Common myeloid progenitor, CD34-positive (primary cell): ENCODE results near the gene ITPRIP.

ENCODE experiments used
- CTCF ChIA-PET: fragments of 350-600 bp; sonication (Branson Sonifier 250); formaldehyde crosslinking; loops from one replicate; lab custom pipeline; 2021; ENCODE audit warnings: antibody characterized with exemption; lab: Charles Lee
- POLR2A ChIA-PET: fragments of 350-600 bp; sonication (Branson Sonifier 250); formaldehyde crosslinking; loops from one replicate; lab custom pipeline; 2021; ENCODE audit warnings: antibody characterized with exemption; lab: Charles Lee
- DNase-seq, 3 donors: peaks; one replicate each; pipeline versions ENCODE4 v3.0.0 to v3.0.0-alpha.2; 2013
- H3K27ac ChIP-seq, 2 experiments: 1 replicate in 1 of 2; 2 replicates in 1 of 2; pipeline ENCODE4 v1.7.0; 2013; ENCODE audit warnings: inconsistent platforms in 2 of 2, low read length in 2 of 2, mild to moderate bottlenecking in 2 of 2, low read depth in 1 of 2, moderate library complexity in 1 of 2; ENCODE audit not compliant: severe bottlenecking in 2 of 2, insufficient read depth in 1 of 2, poor library complexity in 1 of 2
- H3K27me3 ChIP-seq, 5 experiments: replicated peaks in 2 of 5; 1 replicate in 3 of 5; 2 replicates in 2 of 5; pipeline versions ENCODE4 v1.6.1 to v1.7.0; 2013; ENCODE audit warnings: low read length in 4 of 5, mild to moderate bottlenecking in 2 of 5, moderate library complexity in 2 of 5, inconsistent platforms in 1 of 5; ENCODE audit not compliant: insufficient read depth in 5 of 5, control insufficient read depth in 4 of 5
- H3K36me3 ChIP-seq, 4 experiments: 1 replicate in 2 of 4; 2 replicates in 2 of 4; pipeline versions ENCODE4 v1.6.1 to v1.7.0; 2013; ENCODE audit warnings: low read length in 3 of 4, control low read depth in 1 of 4, mild to moderate bottlenecking in 1 of 4; ENCODE audit not compliant: control insufficient read depth in 4 of 4, insufficient read depth in 4 of 4
- H3K4me1 ChIP-seq, 4 experiments: 1 replicate in 3 of 4; 2 replicates in 1 of 4; pipeline versions ENCODE4 v1.6.1 to v1.7.1; 2013; ENCODE audit warnings: low read length in 3 of 4, mild to moderate bottlenecking in 3 of 4, control low read depth in 1 of 4, inconsistent platforms in 1 of 4, moderate library complexity in 1 of 4; ENCODE audit not compliant: control insufficient read depth in 4 of 4, insufficient read depth in 4 of 4; ENCODE audit errors: control extremely low read depth in 1 of 4
- H3K4me3 ChIP-seq, 7 experiments: 1 replicate in 4 of 7; 2 replicates in 3 of 7; pipeline versions ENCODE4 v1.5.1 to v1.7.0; 2013; ENCODE audit warnings: mild to moderate bottlenecking in 7 of 7, low read length in 6 of 7, moderate library complexity in 6 of 7, inconsistent platforms in 2 of 7, low read depth in 2 of 7, control low read depth in 1 of 7; ENCODE audit not compliant: insufficient read depth in 4 of 7, control insufficient read depth in 1 of 7; ENCODE audit errors: extremely low read depth in 1 of 7
- H3K9me3 ChIP-seq, 5 experiments: 1 replicate in 4 of 5; 2 replicates in 1 of 5; pipeline versions ENCODE4 v1.6.1 to v1.7.1; 2013; ENCODE audit warnings: low read length in 4 of 5, mild to moderate bottlenecking in 2 of 5, inconsistent platforms in 1 of 5, low read depth in 1 of 5, moderate library complexity in 1 of 5; ENCODE audit not compliant: control insufficient read depth in 4 of 5, insufficient read depth in 2 of 5; ENCODE audit errors: control extremely low read depth in 1 of 5
- WGBS: methylation state at CpG from one replicate; pipeline ENCODE4 v1.1.5; 2013; ENCODE audit not compliant: insufficient coverage; 5-methylcytosine and 5-hydroxymethylcytosine counted together

ITPRIP gene

GRCh38 chr10:104317726-104318299 is 20.5 kb downstream of the ITPRIP start:
- H3K27me3 ChIP-seq: no peaks in the 10 kb centered on the region
- no peak overlapping the region for H3K4me3 ChIP-seq
- 98% methylated on average over 5 of the region's 7 CpGs for WGBS
- no peak for DNase-seq
- POLR2A ChIA-PET: no interaction called here
- H3K4me1 ChIP-seq: peaks cover 8 to 47% (median 37%) of the 10 kb centered on the region in 4 experiments
- CTCF ChIA-PET: interaction anchor here (1.1 to 8.9 kb wide), 6 partner anchors 13 to 44 kb away, joined by 4 to 75 read pairs (median 10); partner anchors contain the start of gene ITPRIP
- H3K27ac ChIP-seq: no peak overlapping the region
- no peaks in the 10 kb centered on the region for H3K9me3 ChIP-seq
- peaks cover 4 to 51% (median 32%) of the 10 kb centered on the region in 4 experiments for H3K36me3 ChIP-seq

- Histone ChIP-seq H3K4me1 (peaks cover 7 to 47% (median 37%) of the 10 kb centered on the region in 4 experiments), H3K27me3 (no peaks in the 10 kb centered on the region), H3K36me3 (peaks cover 4 to 56% (median 34%) of the 10 kb centered on the region in 4 experiments), H3K9me3 (no peaks in the 10 kb centered on the region), H3K27ac (no peak overlapping the region), H3K4me3 (no peak overlapping the region)
- POLR2A ChIA-PET: no interaction called here
- CTCF ChIA-PET: interaction anchor here (1.8 to 8.9 kb wide), 5 partner anchors 12 to 43 kb away, joined by 5 to 75 read pairs (median 12); partner anchors contain the start of gene ITPRIP
- WGBS: 88% methylated on average over 6 of the region's 6 CpGs
- no peak for DNase-seq
These were observed 21.0 kb downstream of the ITPRIP start for GRCh38 chr10:104317269-104317710.

- Histone ChIP-seq H3K27me3 (no peaks in the 10 kb centered on the region), H3K9me3 (no peaks in the 10 kb centered on the region), H3K4me1 (peaks cover 6 to 46% (median 37%) of the 10 kb centered on the region in 4 experiments), H3K4me3 (no peak overlapping the region), H3K27ac (no peak overlapping the region), H3K36me3 (peaks cover 4 to 62% (median 34%) of the 10 kb centered on the region in 4 experiments)
- 94% methylated on average over 6 of the region's 9 CpGs for WGBS
- no peak for DNase-seq
- ChIA-PET CTCF (interaction anchor here (0.9 to 8.9 kb wide), 8 partner anchors 12 to 43 kb away, joined by 3 to 75 read pairs (median 7); partner anchors contain the start of gene ITPRIP), POLR2A (no interaction called here)
These were observed 21.8 kb downstream of the ITPRIP start for GRCh38 chr10:104316321-104317099.

GRCh38 chr10:104315486-104315921 is 22.8 kb downstream of the ITPRIP start:
- CTCF ChIA-PET: interaction anchor here (0.9 to 8.9 kb wide), 7 partner anchors 11 to 42 kb away, joined by 3 to 75 read pairs (median 9); partner anchors contain the start of gene ITPRIP
- H3K4me1 ChIP-seq: peaks cover 6 to 37% (median 32%) of the 10 kb centered on the region in 4 experiments
- POLR2A ChIA-PET: interaction anchor here (0.6 kb wide), 1 partner anchor 21 kb away, joined by 3 read pairs; no protein-coding TSS in a partner anchor
- H3K27me3 ChIP-seq: no peaks in the 10 kb centered on the region
- H3K27ac ChIP-seq: no peak overlapping the region
- no peak for DNase-seq
- no peaks in the 10 kb centered on the region for H3K9me3 ChIP-seq
- no peak overlapping the region for H3K4me3 ChIP-seq
- WGBS: 99% methylated on average over 22 of the region's 22 CpGs
- peaks cover 4 to 69% (median 38%) of the 10 kb centered on the region in 4 experiments for H3K36me3 ChIP-seq

- Histone ChIP-seq H3K27me3 (no peaks in the 10 kb centered on the region), H3K4me3 (no peak overlapping the region), H3K36me3 (peaks cover 4 to 74% (median 39%) of the 10 kb centered on the region in 4 experiments), H3K4me1 (peaks cover 6 to 33% (median 29%) of the 10 kb centered on the region in 4 experiments), H3K27ac (no peak overlapping the region), H3K9me3 (no peaks in the 10 kb centered on the region)
- ChIA-PET POLR2A (interaction anchor here (0.6 kb wide), 1 partner anchor 8 kb away, joined by 3 read pairs; no protein-coding TSS in a partner anchor), CTCF (interaction anchor here (0.8 to 8.9 kb wide), 9 partner anchors 7 to 42 kb away, joined by 3 to 75 read pairs (median 5); partner anchors contain the start of gene CFAP58)
- DNase-seq: no peak
- WGBS: 96% methylated on average over 43 of the region's 43 CpGs
These were observed 23.4 kb downstream of the ITPRIP start for GRCh38 chr10:104314591-104315485.

- ChIA-PET POLR2A (no interaction called here), CTCF (interaction anchor here (0.7 to 8.9 kb wide), 16 partner anchors 6 to 42 kb away, joined by 3 to 75 read pairs (median 4); partner anchors contain the start of gene CFAP58)
- Histone ChIP-seq H3K4me1 (peaks cover 8 to 22% (median 20%) of the 10 kb centered on the region in 4 experiments), H3K27ac (no peak overlapping the region), H3K36me3 (peaks cover 4 to 60% (median 36%) of the 10 kb centered on the region in 4 experiments), H3K4me3 (no peak overlapping the region), H3K9me3 (no peaks in the 10 kb centered on the region), H3K27me3 (no peaks in the 10 kb centered on the region)
- 86% methylated on average over 1 of the region's 5 CpGs for WGBS
- DNase-seq: no peak
These were observed 27.0 kb downstream of the ITPRIP start for GRCh38 chr10:104311184-104311720.
